VCaP (cell line): ENCODE results near the gene PLCB1.
A peak's percentile ranks its signal among the peaks of the same experiment; 100 is the strongest.

Source experiments
- H3K27ac ChIP-seq: fragments of 450-650 bp; 2 replicates; pipeline ENCODE4 v1.5.1; 2017
- CTCF ChIP-seq: fragments of 450-650 bp; conservative IDR thresholded peaks from 2 replicates; pipeline ENCODE4 v1.5.1; 2017; ENCODE audit warnings: mild to moderate bottlenecking, moderate library complexity

The PLCB1 gene

GRCh38 chr20:8509809-8510208 lies 377.7 kb downstream of the PLCB1 start:
- no peak for TF ChIP-seq CTCF
- no peak overlapping the region for H3K27ac ChIP-seq

- no peak for TF ChIP-seq CTCF
- no peak overlapping the region for H3K27ac ChIP-seq
These were observed 378.7 kb downstream of the PLCB1 start for GRCh38 chr20:8510808-8511207.

- no peak for TF ChIP-seq CTCF
- H3K27ac ChIP-seq: no peak overlapping the region
These were observed 379.9 kb downstream of the PLCB1 start for GRCh38 chr20:8512003-8512402.

GRCh38 chr20:8515810-8516435 lies 383.9 kb downstream of the PLCB1 start:
- no peak for TF ChIP-seq CTCF
- no peak overlapping the region for H3K27ac ChIP-seq

GRCh38 chr20:8518878-8519277 lies 386.8 kb downstream of the PLCB1 start:
- H3K27ac ChIP-seq: no peak overlapping the region
- no peak for TF ChIP-seq CTCF

GRCh38 chr20:8519887-8520286 lies 387.8 kb downstream of the PLCB1 start:
- no peak for TF ChIP-seq CTCF
- H3K27ac ChIP-seq: no peak overlapping the region

GRCh38 chr20:8522168-8522567 lies 390.1 kb downstream of the PLCB1 start:
- no peak overlapping the region for H3K27ac ChIP-seq
- no peak for TF ChIP-seq CTCF

- TF ChIP-seq CTCF: peak; percentile 61
- H3K27ac ChIP-seq: no peak overlapping the region
These were observed 391.6 kb downstream of the PLCB1 start for GRCh38 chr20:8523684-8524083.
